ENCODE measurements around the gene ESRRB.

DNA sequence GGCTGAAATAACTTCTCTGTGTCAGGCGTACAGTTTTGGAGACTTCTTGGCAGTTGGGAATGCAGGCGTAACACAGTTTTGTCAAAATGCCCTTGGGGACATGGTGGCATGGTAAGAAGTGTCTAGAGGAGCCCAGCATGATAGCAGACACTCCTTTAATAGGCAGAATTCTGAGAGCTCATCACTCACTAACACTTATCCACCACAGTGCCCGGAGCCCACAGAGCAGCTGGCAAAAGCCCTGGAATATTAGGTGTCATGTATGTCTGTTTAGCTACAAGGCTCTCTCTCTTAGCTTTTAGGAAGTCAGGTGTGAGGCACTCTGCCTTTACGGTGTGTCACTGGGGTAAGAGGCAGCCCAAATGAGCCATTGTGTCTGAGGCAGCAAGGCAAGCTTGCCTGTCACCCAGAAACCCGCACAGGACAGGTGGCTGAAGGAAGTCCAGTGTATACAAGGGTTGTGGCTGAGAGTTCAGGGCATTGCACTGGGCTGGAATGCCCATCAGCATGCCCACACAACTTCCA, 96.3 kb downstream of the ESRRB start:
- TF ChIP-seq, protein P1, sequence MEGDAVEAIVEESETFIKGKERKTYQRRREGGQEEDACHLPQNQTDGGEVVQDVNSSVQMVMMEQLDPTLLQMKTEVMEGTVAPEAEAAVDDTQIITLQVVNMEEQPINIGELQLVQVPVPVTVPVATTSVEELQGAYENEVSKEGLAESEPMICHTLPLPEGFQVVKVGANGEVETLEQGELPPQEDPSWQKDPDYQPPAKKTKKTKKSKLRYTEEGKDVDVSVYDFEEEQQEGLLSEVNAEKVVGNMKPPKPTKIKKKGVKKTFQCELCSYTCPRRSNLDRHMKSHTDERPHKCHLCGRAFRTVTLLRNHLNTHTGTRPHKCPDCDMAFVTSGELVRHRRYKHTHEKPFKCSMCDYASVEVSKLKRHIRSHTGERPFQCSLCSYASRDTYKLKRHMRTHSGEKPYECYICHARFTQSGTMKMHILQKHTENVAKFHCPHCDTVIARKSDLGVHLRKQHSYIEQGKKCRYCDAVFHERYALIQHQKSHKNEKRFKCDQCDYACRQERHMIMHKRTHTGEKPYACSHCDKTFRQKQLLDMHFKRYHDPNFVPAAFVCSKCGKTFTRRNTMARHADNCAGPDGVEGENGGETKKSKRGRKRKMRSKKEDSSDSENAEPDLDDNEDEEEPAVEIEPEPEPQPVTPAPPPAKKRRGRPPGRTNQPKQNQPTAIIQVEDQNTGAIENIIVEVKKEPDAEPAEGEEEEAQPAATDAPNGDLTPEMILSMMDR (conservative IDR thresholded peaks at IDR 0.05; ENCODE audit: low read length), result no peak
- TF ChIP-seq EZH2phosphoT487 (IDR thresholded peaks at IDR 0.05; ENCODE audit: borderline replicate concordance, low read depth, low read length), result no peak
